Heart left ventricle (tissue), 13 donors: ENCODE results near the gene C19orf81.

Experiments
- POLR2A ChIP-seq, 2 donors: fragments of 450-650 bp; IDR thresholded peaks; one replicate each; pipeline ENCODE4 v1.6.1; 2017; ENCODE audit warnings: antibody characterized with exemption in 2 of 2, mild to moderate bottlenecking in 2 of 2, moderate library complexity in 2 of 2
- TF ChIP-seq, protein P1 (sequence below), 12 donors: fragments of 200-600 bp; sonication (generic) in 4 of 12; IDR thresholded peaks; one replicate each; pipeline versions ENCODE4 v1.5.0 to v1.8.0; 2018 to 2022; ENCODE audit warnings: antibody characterized with exemption in 12 of 12, mild to moderate bottlenecking in 5 of 12
- donor health status: ischemic (EF 13 %, LVEDD 7.1; RV severe dilation, severe dysfunction).
- donor health status: DM: no; HTN: yes; CAD: no.
- donor health status: DM: no; HTN: no; CAD: no.
- donor health status: ischemic (EF 25% LVEDD 6.9; RV normal size, moderate dysfunction).
- donor health status: ischemic (EF 25% LVEDD 5.7; RV mildly dilated, moderate dysfunction).
- donor health status: ischemic (EF 35%, LVEDD 5.7; RV mildly dilated, moderate dysfunction).
- donor health status: nonischemic (EF 11% LVEDD 7.7; RV severe dilation, severe dysfunction).
- donor health status: DM: yes; HTN: yes; CAD: no.
- donor health status: PGD.
- donor health status: ischemic (EF 29% LVEDD 5.4; RV normal size, mild dysfunction).
- donor health status: nonischemic (EF 23%, LVEDD 6.1; RV moderate dilation, normal function).

DNA sequence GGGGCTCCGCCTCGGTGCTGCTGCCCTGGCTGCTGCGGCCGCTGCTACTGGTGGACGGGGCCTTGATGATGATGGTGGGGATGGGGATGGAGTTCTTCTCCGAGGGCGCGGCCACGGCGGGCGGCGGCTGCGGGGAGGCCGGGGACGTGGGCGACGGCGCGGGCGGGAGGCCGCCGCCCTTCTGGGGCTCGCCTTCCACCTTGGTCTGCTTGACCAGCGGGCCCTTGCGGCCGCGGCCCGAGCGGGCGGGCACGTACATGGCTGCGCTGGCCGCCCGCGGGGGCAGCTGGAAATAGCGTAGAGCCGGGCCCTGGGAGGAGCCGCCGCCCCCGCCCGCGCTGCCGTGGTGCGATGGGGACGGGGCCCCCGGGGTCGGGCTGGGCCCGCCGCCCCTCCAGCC lies 19.2 kb downstream of the C19orf81 start:
- TF ChIP-seq, protein P1, sequence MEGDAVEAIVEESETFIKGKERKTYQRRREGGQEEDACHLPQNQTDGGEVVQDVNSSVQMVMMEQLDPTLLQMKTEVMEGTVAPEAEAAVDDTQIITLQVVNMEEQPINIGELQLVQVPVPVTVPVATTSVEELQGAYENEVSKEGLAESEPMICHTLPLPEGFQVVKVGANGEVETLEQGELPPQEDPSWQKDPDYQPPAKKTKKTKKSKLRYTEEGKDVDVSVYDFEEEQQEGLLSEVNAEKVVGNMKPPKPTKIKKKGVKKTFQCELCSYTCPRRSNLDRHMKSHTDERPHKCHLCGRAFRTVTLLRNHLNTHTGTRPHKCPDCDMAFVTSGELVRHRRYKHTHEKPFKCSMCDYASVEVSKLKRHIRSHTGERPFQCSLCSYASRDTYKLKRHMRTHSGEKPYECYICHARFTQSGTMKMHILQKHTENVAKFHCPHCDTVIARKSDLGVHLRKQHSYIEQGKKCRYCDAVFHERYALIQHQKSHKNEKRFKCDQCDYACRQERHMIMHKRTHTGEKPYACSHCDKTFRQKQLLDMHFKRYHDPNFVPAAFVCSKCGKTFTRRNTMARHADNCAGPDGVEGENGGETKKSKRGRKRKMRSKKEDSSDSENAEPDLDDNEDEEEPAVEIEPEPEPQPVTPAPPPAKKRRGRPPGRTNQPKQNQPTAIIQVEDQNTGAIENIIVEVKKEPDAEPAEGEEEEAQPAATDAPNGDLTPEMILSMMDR (IDR thresholded peaks at IDR 0.05): no peak
- no peak for TF ChIP-seq POLR2A (IDR thresholded peaks at IDR 0.05)
